A549 (cell line): ENCODE data around the gene RERE. TPM values are rescaled to one million over a fixed set of nuclear protein-coding genes. Genes with fewer than 3 reads are reported as not detected.

Experiments used
- ATAC-seq, 2 experiments: fragments of 200-7000 bp in 1 of 2; fragments of >200 bp in 1 of 2; cut with Nextera tagmentation in 1 of 2; cut with Tn5 transposase in 1 of 2; 3 replicates each; pipeline versions ENCODE4 v1.8.0 to v1.9.1; 2018 to 2020; ENCODE audit warnings: mild to moderate bottlenecking in 1 of 2, moderate library complexity in 1 of 2
- CTCF ChIA-PET: fragments of 300-600 bp; sonication (Branson Sonifier 250); formaldehyde crosslinking; extraction: SDS; loops from one replicate; lab custom pipeline; 2021; ENCODE audit warnings: antibody characterized with exemption, inconsistent platforms; lab: Yijun Ruan, JAX
- POLR2A ChIA-PET: fragments of 350-600 bp; formaldehyde crosslinking; extraction: SDS; loops from one replicate; lab custom pipeline; 2021; ENCODE audit warnings: antibody characterized with exemption, inconsistent platforms; lab: Yijun Ruan, JAX
- DNase-seq, 2 experiments: peaks; one replicate each; pipeline versions ENCODE4 v3.0.0 to v3.0.0-alpha.2; 2011 to 2016; ENCODE audit warnings: low read depth in 1 of 2, low spot score in 1 of 2
- FAIRE-seq: peaks from 2 replicates; lab custom pipeline; 2011; peaks lifted over from hg19 to GRCh38; lab: Jason Lieb, UNC
- H3K27ac ChIP-seq, 2 experiments: fragments of >200 bp; sonication (Bioruptor Twin); formaldehyde crosslinking; 3 replicates each; pipeline ENCODE4 v1.5.1; 2016 to 2017
- H3K4me1 ChIP-seq: fragments of >200 bp; sonication (Bioruptor Twin); formaldehyde crosslinking; 3 replicates; pipeline ENCODE4 v1.6.1; 2016
- H3K4me2 ChIP-seq: fragments of >200 bp; sonication (Bioruptor Twin); formaldehyde crosslinking; 3 replicates; pipeline ENCODE4 v1.6.1; 2016
- H3K4me3 ChIP-seq: fragments of >200 bp; sonication (Bioruptor Twin); formaldehyde crosslinking; 3 replicates; pipeline ENCODE4 v1.5.1; 2016
- H3K9me3 ChIP-seq: fragments of >200 bp; sonication (Bioruptor Twin); formaldehyde crosslinking; 3 replicates; pipeline ENCODE4 v1.6.1; 2016
- ATOH8 ChIP-seq: fragments of 250-450 bp; sonication (Bioruptor Pico); IDR thresholded peaks from 2 replicates; pipeline ENCODE4 v1.5.0; 2020; ENCODE audit warnings: low read depth, mild to moderate bottlenecking, moderate library complexity
- BHLHE40 ChIP-seq: IDR thresholded peaks from 2 replicates; pipeline ENCODE4 v1.6.1; 2012; ENCODE audit warnings: low read depth, low read length, inconsistent platforms
- CEBPB ChIP-seq, 2 experiments: fragments of >200 bp in 1 of 2; sonication (Bioruptor Twin) in 1 of 2; formaldehyde crosslinking in 1 of 2; IDR thresholded peaks; 2 replicates each; pipeline ENCODE4 v1.6.1; 2012 to 2016
- CHD2 ChIP-seq: fragments of 150-350 bp; IDR thresholded peaks from 2 replicates; pipeline ENCODE4 v1.6.1; 2014; ENCODE audit warnings: low read length; ENCODE audit not compliant: partially characterized antibody
- EHF ChIP-seq: fragments of 250-450 bp; sonication (Bioruptor Pico); IDR thresholded peaks from 2 replicates; pipeline ENCODE4 v1.5.0; 2020; ENCODE audit warnings: mild to moderate bottlenecking
- ESRRA ChIP-seq: fragments of 150-350 bp; IDR thresholded peaks from 2 replicates; pipeline ENCODE4 v1.6.1; 2014; ENCODE audit warnings: mild to moderate bottlenecking, low read length, borderline replicate concordance
- FOSL2 ChIP-seq, 2 experiments: fragments of 450-650 bp in 1 of 2; fragments of >200 bp in 1 of 2; sonication (Bioruptor Twin) in 1 of 2; formaldehyde crosslinking; IDR thresholded peaks; 2 replicates each; pipeline versions ENCODE4 v1.5.0 to v1.6.1; 2016 to 2020; ENCODE audit warnings: mild to moderate bottlenecking in 1 of 2, moderate library complexity in 1 of 2
- GATA3 ChIP-seq: IDR thresholded peaks from 2 replicates; pipeline ENCODE4 v1.6.1; 2012; ENCODE audit warnings: borderline replicate concordance
- HEYL ChIP-seq: fragments of 250-450 bp; sonication (Bioruptor Pico); IDR thresholded peaks from 2 replicates; pipeline ENCODE4 v1.8.0; 2021; ENCODE audit warnings: mild to moderate bottlenecking, moderate library complexity
- HOXB5 ChIP-seq: fragments of 250-450 bp; sonication (Bioruptor Pico); IDR thresholded peaks from 2 replicates; pipeline ENCODE4 v1.5.0; 2020; ENCODE audit warnings: mild to moderate bottlenecking, moderate library complexity
- JUN ChIP-seq, 2 experiments: fragments of >200 bp; sonication (Bioruptor Twin); formaldehyde crosslinking; IDR thresholded peaks; 2 replicates in 1 of 2; 3 replicates in 1 of 2; pipeline ENCODE4 v1.6.1; 2016 to 2017
- JUNB ChIP-seq: fragments of >200 bp; sonication (Bioruptor Twin); formaldehyde crosslinking; IDR thresholded peaks from 2 replicates; pipeline ENCODE4 v1.6.1; 2016
- MYC ChIP-seq: IDR thresholded peaks from 2 replicates; pipeline ENCODE4 v1.6.1; 2012; ENCODE audit warnings: mild to moderate bottlenecking, inconsistent platforms, low read length, improper control_type of control experiment, borderline replicate concordance
- PBX3 ChIP-seq: IDR thresholded peaks from 2 replicates; pipeline ENCODE4 v1.6.1; 2012
- POLR2A ChIP-seq: IDR thresholded peaks from 2 replicates; pipeline ENCODE4 v1.6.1; 2012; ENCODE audit warnings: mild to moderate bottlenecking, low read length
- POLR2AphosphoS2 ChIP-seq: conservative IDR thresholded peaks from 2 replicates; pipeline ENCODE4 v1.6.1; 2012; ENCODE audit warnings: low read length, improper control_type of control experiment, inconsistent platforms
- TFCP2L1 ChIP-seq: fragments of 250-450 bp; sonication (Bioruptor Pico); IDR thresholded peaks from 2 replicates; pipeline ENCODE4 v1.5.0; 2021; ENCODE audit warnings: mild to moderate bottlenecking
- ZNF302 ChIP-seq: fragments of 250-450 bp; sonication (Bioruptor Pico); IDR thresholded peaks from 2 replicates; pipeline ENCODE4 v1.9.0; 2021; ENCODE audit warnings: inconsistent platforms, mild to moderate bottlenecking, moderate library complexity
- WGBS: methylation state at CpG from one replicate; pipeline ENCODE4 v1.1.6; 2017; ENCODE audit errors: missing lambda C conversion rate; 5-methylcytosine and 5-hydroxymethylcytosine counted together
- polyA plus RNA-seq, 4 experiments: library from polyadenylated mRNA; depleted of rRNA in 3 of 4; stranded (reverse); fragments of >200 nt; fragmentation: RNase III in 1 of 4; extraction: RNeasy Plus Mini Kit Qiagen cat#74134 plus additional on column Dnase treatment in 1 of 4; gene quantifications; 2 replicates in 3 of 4; 3 replicates in 1 of 4; pipeline ENCODE4 v1.2.3, GENCODE V29; 2011 to 2017
- TF ChIP-seq, protein P1 (sequence below): fragments of >200 bp; sonication (Bioruptor Twin); formaldehyde crosslinking; IDR thresholded peaks from 2 replicates; pipeline ENCODE4 v1.6.1; 2016

RERE gene
- polyA plus RNA-seq, 2 of the 4 experiments (the other 2 are of a cell fraction): 12.6 to 28.6 TPM

GRCh38 chr1:8598060-8598724 is 219.2 kb downstream of the RERE start:
- 72% methylated on average over 13 of the region's 15 CpGs for WGBS
- peak; percentile 85 to 87 for ATAC-seq
- Histone ChIP-seq H3K4me1 (peaks cover 11% of the 10 kb centered on the region; the same call in 2 of the 3 replicates), H3K4me2 (no peak overlapping the region), H3K9me3 (no peaks in the 10 kb centered on the region), H3K27ac (no peak overlapping the region), H3K4me3 (no peak overlapping the region)
- FAIRE-seq: no peak
- peak in 1 of 2 experiments; percentile 17 for DNase-seq
- ChIA-PET CTCF (interaction anchor here (1.1 to 1.2 kb wide), 2 partner anchors 36 to 73 kb away, joined by 3 read pairs; no protein-coding TSS in a partner anchor), POLR2A (no interaction called here)
- TF ChIP-seq POLR2A (no peak), POLR2AphosphoS2 (no peak), EHF (CRISPR knock-in tag) (no peak), GATA3 (no peak), JUN (IDR thresholded peaks at IDR 0.05) (no peak), PBX3 (no peak), ATOH8 (CRISPR knock-in tag) (no peak), JUNB (no peak), BHLHE40 (no peak), FOSL2 (IDR thresholded peaks at IDR 0.05) (no peak), FOSL2 (CRISPR knock-in tag; IDR thresholded peaks at IDR 0.05) (no peak), CHD2 (no peak)

- H3K4me2 ChIP-seq: no peak overlapping the region
- no peak overlapping the region for H3K4me3 ChIP-seq
- 76% methylated on average over 4 of the region's 4 CpGs for WGBS
- ATAC-seq (no peak; a peak in 1 of 6 replicates), FAIRE-seq (no peak), DNase-seq (no peak)
- no peak overlapping the region for H3K27ac ChIP-seq
- peaks cover 11% of the 10 kb centered on the region; the same call in 2 of the 3 replicates for H3K4me1 ChIP-seq
- H3K9me3 ChIP-seq: no peaks in the 10 kb centered on the region
- ChIA-PET POLR2A (no interaction called here), CTCF (interaction anchor here (1.2 kb wide), 1 partner anchor 73 kb away, joined by 3 read pairs; no protein-coding TSS in a partner anchor)
- TF ChIP-seq TFCP2L1 (CRISPR knock-in tag) (no peak), JUNB (no peak), HEYL (CRISPR knock-in tag) (no peak), EHF (CRISPR knock-in tag) (no peak), ESRRA (no peak), CEBPB (IDR thresholded peaks at IDR 0.05) (no peak)
- TF ChIP-seq, protein P1, sequence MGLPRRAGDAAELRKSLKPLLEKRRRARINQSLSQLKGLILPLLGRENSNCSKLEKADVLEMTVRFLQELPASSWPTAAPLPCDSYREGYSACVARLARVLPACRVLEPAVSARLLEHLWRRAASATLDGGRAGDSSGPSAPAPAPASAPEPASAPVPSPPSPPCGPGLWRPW: no peak
Observed at GRCh38 chr1:8597455-8597854, 220.0 kb downstream of the RERE start.

GRCh38 chr1:8595941-8596340 is 221.5 kb downstream of the RERE start:
- no peak overlapping the region for H3K4me2 ChIP-seq
- DNase-seq (no peak), FAIRE-seq (no peak), ATAC-seq (no peak)
- 32% methylated on average over 1 of the region's 1 CpG for WGBS
- H3K4me1 ChIP-seq: peaks cover 11% of the 10 kb centered on the region; the same call in 2 of the 3 replicates
- no peak for TF ChIP-seq ZNF302 (CRISPR knock-in tag)
- no peak for TF ChIP-seq FOSL2 (IDR thresholded peaks at IDR 0.05)
- TF ChIP-seq FOSL2 (CRISPR knock-in tag; IDR thresholded peaks at IDR 0.05): no peak
- no peak for TF ChIP-seq CEBPB (IDR thresholded peaks at IDR 0.05)
- TF ChIP-seq HOXB5 (CRISPR knock-in tag): no peak
- no peak for TF ChIP-seq BHLHE40
- TF ChIP-seq MYC: no peak
- ChIA-PET POLR2A (no interaction called here), CTCF (interaction anchor here (0.9 to 1.0 kb wide), 2 partner anchors 9 to 35 kb away, joined by 3 to 4 read pairs; no protein-coding TSS in a partner anchor)
- no peaks in the 10 kb centered on the region for H3K9me3 ChIP-seq
- H3K4me3 ChIP-seq: no peak overlapping the region
- 0 out of 6 replicates have a peak overlapping the region, but pooled peaks of 1 of the 2 experiments have one; percentile 34 for H3K27ac ChIP-seq
